ENCODE data around the gene TMEM44.

Gene TMEM44

GRCh38 chr3:194682694-194683310, 49.6 kb upstream of the TMEM44 start (continued):
- TF ChIP-seq PRDM10 (tag by site-specific recombination; IDR thresholded peaks at IDR 0.05) (peak; percentile 40; the same call in 1 of the 2 replicates), GLIS2 (tag by site-specific recombination; IDR thresholded peaks at IDR 0.05) (peak; percentile 49; the same call in 1 of the 2 replicates), ZBTB26 (tag by site-specific recombination; optimal IDR thresholded peaks at IDR 0.05) (no peak), ZNF292 (tag by site-specific recombination; IDR thresholded peaks at IDR 0.05; ENCODE audit: borderline replicate concordance, low read depth) (no peak), ZNF660 (tag by site-specific recombination; IDR thresholded peaks at IDR 0.05) (peak; percentile 85), ZNF394 (tag by site-specific recombination; IDR thresholded peaks at IDR 0.05; ENCODE audit: borderline replicate concordance) (peak; percentile 58; the same call in 1 of the 2 replicates), PATZ1 (tag by site-specific recombination; IDR thresholded peaks at IDR 0.05) (0 out of 2 replicates have a peak, but pooled peaks have one; percentile 10), ZNF837 (tag by site-specific recombination; IDR thresholded peaks at IDR 0.05) (no peak), ZNF266 (tag by site-specific recombination; IDR thresholded peaks at IDR 0.05; ENCODE audit: low read depth) (no peak), SCRT2 (tag by site-specific recombination; IDR thresholded peaks at IDR 0.05) (peak; percentile 87), ZNF354C (tag by site-specific recombination; IDR thresholded peaks at IDR 0.05; ENCODE audit: borderline replicate concordance, low read depth) (no peak), ZNF18 (tag by site-specific recombination; IDR thresholded peaks at IDR 0.05) (peak; percentile 99), ZNF214 (tag by site-specific recombination; IDR thresholded peaks at IDR 0.05; ENCODE audit: borderline replicate concordance) (no peak), BCL11A (tag by site-specific recombination; IDR thresholded peaks at IDR 0.05; ENCODE audit: low read depth) (no peak), GLI2 (tag by site-specific recombination; IDR thresholded peaks at IDR 0.05; ENCODE audit: borderline replicate concordance, low read depth) (no peak)

- TF ChIP-seq HOXD13 (CRISPR knock-in tag; IDR thresholded peaks at IDR 0.05; ENCODE audit: borderline replicate concordance) (no peak), ZNF48 (tag by site-specific recombination; IDR thresholded peaks at IDR 0.05) (no peak), SP3 (tag by site-specific recombination; IDR thresholded peaks at IDR 0.05) (no peak), EGR2 (tag by site-specific recombination; IDR thresholded peaks at IDR 0.05; ENCODE audit: low read depth) (no peak), ZNF426 (tag by site-specific recombination; IDR thresholded peaks at IDR 0.05) (no peak), ZFHX2 (tag by site-specific recombination; conservative IDR thresholded peaks at IDR 0.05) (peak; percentile 39; the same call in 1 of the 2 replicates), ZNF677 (tag by site-specific recombination; IDR thresholded peaks at IDR 0.05) (no peak), ZNF274 (IDR thresholded peaks at IDR 0.05; ENCODE audit: low read length) (no peak), ZNF274 (tag by site-specific recombination; IDR thresholded peaks at IDR 0.05; ENCODE audit: borderline replicate concordance) (no peak)
- POLR2A ChIA-PET = interaction anchor here (0.6 to 1.4 kb wide), 5 partner anchors 10 to 587 kb away, joined by 3 to 8 read pairs (median 5); partner anchors contain the start of gene LSG1
Measured at GRCh38 chr3:194682189-194682693, 49.0 kb upstream of the TMEM44 start.

More at GRCh38 chr3:194682189-194682693, 49.0 kb upstream of the TMEM44 start:
- H3K4me1 ChIP-seq (ENCODE audit: control insufficient read depth, insufficient read depth, low read length) = no peaks in the 10 kb centered on the region
- H3K9me3 ChIP-seq (ENCODE audit: control insufficient read depth, insufficient read depth, low read depth, low read length) = no peaks in the 10 kb centered on the region
- CTCF ChIA-PET = interaction anchor here (0.6 to 3.4 kb wide), 40 partner anchors 10 to 968 kb away, joined by 3 to 32 read pairs (median 4); partner anchors contain the start of genes LSG1 and XXYLT1
- peaks cover 0 to 5% of the 10 kb centered on the region in 2 experiments; a peak in 1 of 3 replicates for H3K36me3 ChIP-seq (ENCODE audit: control insufficient read depth in 2 of 2, insufficient read depth in 1 of 2, low read length in 2 of 2)
- H3K4me3 ChIP-seq (ENCODE audit: low read depth, low read length) = no peak overlapping the region
- no peak overlapping the region for H3K27ac ChIP-seq (ENCODE audit: extremely low read depth, low read depth, low read length)

All from HEK293 (cell line).